ENCODE measurements around the gene TSPAN9.

The TSPAN9 gene

GRCh38 chr12:3195859-3196483, 118.8 kb downstream of the TSPAN9 start:
- CTCF ChIA-PET, result no interaction called here

GRCh38 chr12:3196488-3196887, 119.3 kb downstream of the TSPAN9 start:
- H3K27ac Mint-ChIP-seq, result no peak overlapping the region
- H3K36me3 Mint-ChIP-seq, result no peaks in the 10 kb centered on the region
- CTCF ChIA-PET, result no interaction called here
- H3K4me3 Mint-ChIP-seq, result no peak overlapping the region
- peaks cover 7% of the 10 kb centered on the region for H3K4me1 Mint-ChIP-seq
- DNase-seq, result no peak
- no peaks in the 10 kb centered on the region for H3K9me3 Mint-ChIP-seq
- peaks cover 74% of the 10 kb centered on the region for H3K27me3 Mint-ChIP-seq

More at GRCh38 chr12:3195859-3196483, 118.8 kb downstream of the TSPAN9 start:
- no peak for DNase-seq
- Mint-ChIP-seq H3K36me3 (no peaks in the 10 kb centered on the region), H3K27me3 (peaks cover 73% of the 10 kb centered on the region), H3K9me3 (no peaks in the 10 kb centered on the region), H3K4me1 (peaks cover 4% of the 10 kb centered on the region), H3K27ac (no peak overlapping the region), H3K4me3 (no peak overlapping the region)

- Mint-ChIP-seq H3K4me1 (peaks cover 7% of the 10 kb centered on the region), H3K36me3 (no peaks in the 10 kb centered on the region), H3K27ac (no peak overlapping the region), H3K9me3 (no peaks in the 10 kb centered on the region), H3K27me3 (peaks cover 76% of the 10 kb centered on the region), H3K4me3 (no peak overlapping the region)
- DNase-seq, result no peak
- CTCF ChIA-PET, result interaction anchor here (0.7 kb wide), 1 partner anchor 59 kb away, joined by 3 read pairs; no protein-coding TSS in a partner anchor
These were observed 120.1 kb downstream of the TSPAN9 start for GRCh38 chr12:3197131-3197818.

- CTCF ChIA-PET, result interaction anchor here (0.6 kb wide), 1 partner anchor 70 kb away, joined by 3 read pairs; no protein-coding TSS in a partner anchor
- no peaks in the 10 kb centered on the region for H3K9me3 Mint-ChIP-seq
- no peak overlapping the region for H3K27ac Mint-ChIP-seq
- no peak for DNase-seq
- peaks cover 7% of the 10 kb centered on the region for H3K4me1 Mint-ChIP-seq
- H3K4me3 Mint-ChIP-seq, result no peak overlapping the region
- H3K27me3 Mint-ChIP-seq, result peaks cover 85% of the 10 kb centered on the region
- no peaks in the 10 kb centered on the region for H3K36me3 Mint-ChIP-seq
These were observed 122.4 kb downstream of the TSPAN9 start for GRCh38 chr12:3199551-3200031.

GRCh38 chr12:3200032-3200617, 122.9 kb downstream of the TSPAN9 start:
- H3K36me3 Mint-ChIP-seq, result no peaks in the 10 kb centered on the region
- no peaks in the 10 kb centered on the region for H3K9me3 Mint-ChIP-seq
- peaks cover 7% of the 10 kb centered on the region for H3K4me1 Mint-ChIP-seq
- H3K27me3 Mint-ChIP-seq, result peaks cover 80% of the 10 kb centered on the region
- H3K27ac Mint-ChIP-seq, result no peak overlapping the region
- CTCF ChIA-PET, result interaction anchor here (0.6 kb wide), 1 partner anchor 71 kb away, joined by 3 read pairs; no protein-coding TSS in a partner anchor
- no peak for DNase-seq
- H3K4me3 Mint-ChIP-seq, result no peak overlapping the region

- no peak for DNase-seq
- Mint-ChIP-seq H3K27me3 (peaks cover 73% of the 10 kb centered on the region), H3K27ac (no peak overlapping the region), H3K4me3 (no peak overlapping the region), H3K9me3 (no peaks in the 10 kb centered on the region), H3K4me1 (peaks cover 7% of the 10 kb centered on the region), H3K36me3 (no peaks in the 10 kb centered on the region)
- CTCF ChIA-PET, result interaction anchor here (2.9 kb wide), 1 partner anchor 64 kb away, joined by 17 read pairs; no protein-coding TSS in a partner anchor
These were observed 123.6 kb downstream of the TSPAN9 start for GRCh38 chr12:3200814-3201233.

GRCh38 chr12:3201339-3202051, 124.3 kb downstream of the TSPAN9 start:
- CTCF ChIA-PET, result interaction anchor here (1.4 to 2.9 kb wide), 5 partner anchors 58 to 128 kb away, joined by 4 to 17 read pairs (median 6); no protein-coding TSS in a partner anchor
- Mint-ChIP-seq H3K27ac (no peak overlapping the region), H3K27me3 (peaks cover 70% of the 10 kb centered on the region), H3K4me3 (no peak overlapping the region), H3K4me1 (peaks cover 7% of the 10 kb centered on the region), H3K9me3 (no peaks in the 10 kb centered on the region), H3K36me3 (no peaks in the 10 kb centered on the region)
- no peak for DNase-seq

GRCh38 chr12:3202096-3202495, 124.9 kb downstream of the TSPAN9 start:
- H3K27me3 Mint-ChIP-seq, result peaks cover 64% of the 10 kb centered on the region
- H3K4me1 Mint-ChIP-seq, result peaks cover 7% of the 10 kb centered on the region
- no peaks in the 10 kb centered on the region for H3K36me3 Mint-ChIP-seq
- H3K27ac Mint-ChIP-seq, result no peak overlapping the region
- no peaks in the 10 kb centered on the region for H3K9me3 Mint-ChIP-seq
- DNase-seq, result no peak
- CTCF ChIA-PET, result interaction anchor here (1.4 to 2.9 kb wide), 5 partner anchors 59 to 129 kb away, joined by 4 to 17 read pairs (median 6); no protein-coding TSS in a partner anchor
- no peak overlapping the region for H3K4me3 Mint-ChIP-seq

- Mint-ChIP-seq H3K27me3 (peaks cover 59% of the 10 kb centered on the region), H3K27ac (no peak overlapping the region), H3K4me1 (peaks cover 7% of the 10 kb centered on the region), H3K36me3 (no peaks in the 10 kb centered on the region), H3K9me3 (no peaks in the 10 kb centered on the region), H3K4me3 (no peak overlapping the region)
- DNase-seq, result peak; percentile 74
- CTCF ChIA-PET, result interaction anchor here (1.2 to 2.9 kb wide), 7 partner anchors 9 to 130 kb away, joined by 3 to 17 read pairs (median 6); no protein-coding TSS in a partner anchor
These were observed 125.7 kb downstream of the TSPAN9 start for GRCh38 chr12:3202734-3203446.

- Mint-ChIP-seq H3K27ac (no peak overlapping the region), H3K9me3 (no peaks in the 10 kb centered on the region), H3K27me3 (peaks cover 58% of the 10 kb centered on the region), H3K4me3 (no peak overlapping the region), H3K36me3 (no peaks in the 10 kb centered on the region), H3K4me1 (peaks cover 7% of the 10 kb centered on the region)
- CTCF ChIA-PET, result interaction anchor here (1.2 to 2.9 kb wide), 5 partner anchors 9 to 130 kb away, joined by 3 to 17 read pairs (median 8); no protein-coding TSS in a partner anchor
- no peak for DNase-seq
These were observed 126.5 kb downstream of the TSPAN9 start for GRCh38 chr12:3203713-3204112.

GRCh38 chr12:3204143-3204542, 127.0 kb downstream of the TSPAN9 start:
- CTCF ChIA-PET, result interaction anchor here (2.8 kb wide), 1 partner anchor 131 kb away, joined by 16 read pairs; no protein-coding TSS in a partner anchor
- no peaks in the 10 kb centered on the region for H3K9me3 Mint-ChIP-seq
- no peaks in the 10 kb centered on the region for H3K36me3 Mint-ChIP-seq
- H3K4me1 Mint-ChIP-seq, result peaks cover 7% of the 10 kb centered on the region
- H3K27me3 Mint-ChIP-seq, result peaks cover 53% of the 10 kb centered on the region
- DNase-seq, result no peak
- H3K27ac Mint-ChIP-seq, result no peak overlapping the region
- H3K4me3 Mint-ChIP-seq, result no peak overlapping the region

GRCh38 chr12:3204730-3205531, 127.8 kb downstream of the TSPAN9 start:
- Mint-ChIP-seq H3K27ac (no peak overlapping the region), H3K4me3 (no peak overlapping the region)
- CTCF ChIA-PET, result interaction anchor here (0.6 kb wide), 1 partner anchor 181 kb away, joined by 4 read pairs; no protein-coding TSS in a partner anchor

More at GRCh38 chr12:3204730-3205531, 127.8 kb downstream of the TSPAN9 start:
- DNase-seq, result no peak
- Mint-ChIP-seq H3K27me3 (peaks cover 46% of the 10 kb centered on the region), H3K36me3 (no peaks in the 10 kb centered on the region), H3K9me3 (no peaks in the 10 kb centered on the region), H3K4me1 (peaks cover 5% of the 10 kb centered on the region)
